Choroid plexus epithelial cell (primary cell): ENCODE measurements around the gene PBX4.

Experiments used
- DNase-seq: peaks from one replicate; pipeline ENCODE4 v3.0.0-alpha.2; 2010; ENCODE audit warnings: low read depth
- H3K4me3 ChIP-seq: 2 replicates; pipeline ENCODE4 v1.5.1; 2011; ENCODE audit warnings: low read depth, mild to moderate bottlenecking, control low read depth, low read length, moderate library complexity
- TF ChIP-seq, protein P1 (sequence below): conservative IDR thresholded peaks from 2 replicates; pipeline ENCODE4 v1.5.1; 2011; ENCODE audit warnings: low read depth, mild to moderate bottlenecking, control low read depth, inconsistent platforms, low read length, moderate library complexity

PBX4 gene

DNA sequence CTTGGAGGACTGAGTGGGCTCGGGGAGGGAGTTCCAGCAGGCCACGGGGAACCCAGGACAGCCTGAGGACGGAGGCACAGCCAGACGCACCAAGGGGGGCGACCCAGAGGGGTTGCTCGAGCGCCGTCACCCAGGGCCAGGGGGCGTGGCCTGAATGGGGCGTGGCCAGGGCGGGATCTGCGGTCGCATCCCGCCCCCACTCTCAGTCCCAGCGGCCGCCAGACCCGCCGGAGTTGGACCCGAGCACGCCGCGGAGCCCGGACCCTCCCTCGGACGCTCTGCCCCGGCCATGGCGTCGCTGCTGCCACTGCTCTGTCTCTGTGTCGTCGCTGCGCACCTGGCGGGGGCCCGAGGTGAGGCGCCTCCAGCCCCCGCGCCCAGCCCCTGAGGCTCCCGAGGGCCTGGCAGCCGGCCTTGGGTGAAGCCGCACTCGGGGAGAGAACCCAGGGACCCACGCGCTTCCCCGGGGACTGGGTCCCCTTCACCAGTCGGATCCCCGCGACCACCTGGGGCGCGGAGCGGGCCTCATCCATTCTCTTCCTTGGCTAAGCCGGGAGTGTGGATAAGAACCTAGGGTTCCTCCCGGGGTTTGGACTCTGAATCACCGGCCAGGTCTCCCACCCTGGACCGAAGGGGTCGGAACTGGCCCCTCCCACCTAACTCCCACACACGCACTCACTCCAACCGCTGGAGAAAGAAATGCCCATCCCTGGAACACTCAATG, 80.3 kb downstream of the PBX4 start, which contains the start of gene CILP2:
TSS of gene CILP2 (plus strand) at position 205 of the 724 bp plus-strand sequence. CDS start at position 290, 85 bp downstream.
- peak within 1 kb of the TSS; percentile 42 for H3K4me3 ChIP-seq
- DNase-seq: no peak
- TF ChIP-seq, protein P1, sequence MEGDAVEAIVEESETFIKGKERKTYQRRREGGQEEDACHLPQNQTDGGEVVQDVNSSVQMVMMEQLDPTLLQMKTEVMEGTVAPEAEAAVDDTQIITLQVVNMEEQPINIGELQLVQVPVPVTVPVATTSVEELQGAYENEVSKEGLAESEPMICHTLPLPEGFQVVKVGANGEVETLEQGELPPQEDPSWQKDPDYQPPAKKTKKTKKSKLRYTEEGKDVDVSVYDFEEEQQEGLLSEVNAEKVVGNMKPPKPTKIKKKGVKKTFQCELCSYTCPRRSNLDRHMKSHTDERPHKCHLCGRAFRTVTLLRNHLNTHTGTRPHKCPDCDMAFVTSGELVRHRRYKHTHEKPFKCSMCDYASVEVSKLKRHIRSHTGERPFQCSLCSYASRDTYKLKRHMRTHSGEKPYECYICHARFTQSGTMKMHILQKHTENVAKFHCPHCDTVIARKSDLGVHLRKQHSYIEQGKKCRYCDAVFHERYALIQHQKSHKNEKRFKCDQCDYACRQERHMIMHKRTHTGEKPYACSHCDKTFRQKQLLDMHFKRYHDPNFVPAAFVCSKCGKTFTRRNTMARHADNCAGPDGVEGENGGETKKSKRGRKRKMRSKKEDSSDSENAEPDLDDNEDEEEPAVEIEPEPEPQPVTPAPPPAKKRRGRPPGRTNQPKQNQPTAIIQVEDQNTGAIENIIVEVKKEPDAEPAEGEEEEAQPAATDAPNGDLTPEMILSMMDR: no peak

DNA sequence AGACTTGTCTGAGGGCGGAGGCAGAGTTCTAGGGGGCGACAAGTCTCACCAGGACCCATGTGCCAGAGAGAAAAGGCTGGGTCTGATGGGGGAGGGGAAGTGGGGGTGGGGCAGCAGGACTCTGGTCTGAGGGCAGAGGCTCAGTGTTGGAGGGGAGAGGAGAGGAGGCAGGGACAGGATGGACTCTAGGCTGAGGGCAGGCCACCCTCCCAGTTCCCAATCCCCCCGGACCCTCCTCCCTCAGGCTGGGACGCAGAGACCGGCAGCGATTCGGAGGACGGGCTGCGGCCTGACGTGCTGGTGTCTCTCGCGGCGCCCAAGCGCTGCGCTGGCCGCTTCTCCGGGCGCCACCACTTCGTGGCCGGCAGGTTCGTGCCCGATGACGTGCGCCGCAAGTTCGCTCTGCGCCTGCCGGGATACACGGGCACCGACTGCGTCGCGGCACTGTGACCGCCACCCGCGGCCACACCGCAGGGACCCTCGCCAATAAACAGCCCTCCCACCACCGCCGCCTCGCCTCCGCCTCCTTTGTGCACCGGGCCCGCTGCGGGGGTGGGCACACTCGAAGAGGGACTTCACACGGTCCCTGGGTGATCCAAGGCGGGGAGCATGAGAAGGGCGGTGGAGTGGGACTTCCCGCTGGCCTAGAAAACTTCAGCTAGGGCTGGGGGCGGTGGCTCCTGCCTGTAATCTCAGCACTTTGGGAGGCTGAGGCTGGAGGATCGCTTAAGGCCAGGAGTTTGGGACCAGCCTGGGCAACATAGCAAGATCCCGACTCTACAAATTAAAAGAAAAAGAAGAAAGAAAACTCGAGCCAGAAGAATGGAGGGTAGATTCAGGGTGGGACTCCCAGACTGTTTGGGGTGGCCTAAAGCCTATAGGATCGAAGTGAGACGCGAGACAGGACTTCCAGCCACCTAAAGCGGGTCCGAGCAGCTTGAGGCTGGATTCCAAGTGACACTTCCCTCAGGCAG, 81.1 kb downstream of the PBX4 start:
- DNase-seq: no peak
- no peak overlapping the region for H3K4me3 ChIP-seq
- TF ChIP-seq, protein P1: no peak

DNA sequence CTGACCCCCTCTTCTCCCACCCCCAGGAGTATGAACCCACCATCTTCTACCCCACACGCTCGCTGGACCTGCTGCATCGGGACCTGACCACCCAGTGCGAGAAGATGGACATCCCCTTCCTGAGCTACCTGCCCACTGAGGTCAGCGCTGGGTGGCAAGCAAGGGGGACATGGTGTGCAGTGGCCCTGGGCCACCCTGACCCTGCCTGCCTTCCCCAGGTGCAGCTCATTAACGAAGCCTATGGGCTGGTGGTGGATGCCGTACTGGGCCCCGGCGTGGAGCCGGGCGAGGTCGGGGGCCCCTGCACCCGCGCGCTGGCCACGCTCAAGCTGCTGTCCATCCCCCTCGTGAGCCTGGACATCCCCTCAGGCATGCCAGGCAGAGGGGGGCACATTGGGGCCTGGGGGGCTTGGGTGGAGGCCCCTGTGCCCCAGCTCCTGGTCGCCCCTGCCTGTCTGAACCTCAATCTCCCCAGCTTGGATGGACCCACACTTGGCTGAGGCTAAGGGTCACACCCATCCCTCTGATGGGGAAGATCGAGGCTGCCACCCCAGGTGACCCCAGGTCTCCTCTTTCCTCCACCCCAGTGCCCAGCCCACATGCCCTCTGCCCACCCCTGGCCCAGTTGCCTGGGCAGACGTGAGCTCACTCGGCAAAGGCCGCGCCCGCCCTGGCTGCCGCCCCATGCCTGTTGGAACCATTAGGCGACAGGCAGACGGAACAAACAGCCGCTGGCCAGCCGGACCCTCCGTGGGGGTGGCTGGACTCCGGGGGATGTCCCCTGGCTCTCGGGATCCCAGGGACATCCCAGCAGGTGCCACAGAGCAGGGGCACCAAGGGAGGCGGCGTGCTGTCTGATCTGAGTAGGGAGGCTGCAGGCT, 82.9 kb downstream of the PBX4 start:
- no peak overlapping the region for H3K4me3 ChIP-seq
- TF ChIP-seq, protein P1: no peak
- no peak for DNase-seq

DNA sequence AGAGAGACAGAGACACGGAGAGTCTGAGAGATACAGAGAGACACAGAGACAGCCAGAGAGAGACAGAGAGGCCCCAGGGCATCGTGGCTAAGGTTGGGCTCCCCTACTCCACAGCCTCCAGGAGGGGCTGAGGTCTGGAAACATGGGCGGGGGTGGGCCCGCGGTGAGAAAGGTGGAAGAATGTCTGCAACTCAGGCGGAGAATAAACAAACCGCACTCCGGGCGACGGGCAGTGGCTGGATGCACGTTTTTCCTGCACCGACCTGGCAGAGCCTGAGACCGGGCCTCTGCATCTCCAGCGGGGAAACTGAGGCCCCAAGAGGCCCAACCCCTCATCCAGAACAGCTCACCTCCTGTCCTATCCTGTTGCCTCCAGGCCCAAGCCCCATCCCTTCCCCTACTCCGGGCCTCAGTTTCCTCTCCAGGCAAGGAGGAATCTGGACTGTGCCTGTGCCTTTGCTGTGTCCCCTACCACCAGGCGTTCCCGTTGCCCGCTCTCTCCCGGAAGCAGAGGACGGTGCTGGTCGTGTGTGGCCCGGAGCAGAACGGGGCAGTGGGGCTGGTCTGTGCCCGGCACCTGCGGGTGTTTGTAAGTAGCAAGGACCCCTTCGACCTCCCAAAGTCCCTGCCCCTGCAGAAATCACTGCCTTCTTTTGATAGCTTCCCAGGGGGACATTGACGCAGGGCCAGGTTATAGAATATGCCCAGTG, 83.8 kb downstream of the PBX4 start:
- no peak for DNase-seq
- H3K4me3 ChIP-seq: no peak overlapping the region
- TF ChIP-seq, protein P1: no peak

DNA sequence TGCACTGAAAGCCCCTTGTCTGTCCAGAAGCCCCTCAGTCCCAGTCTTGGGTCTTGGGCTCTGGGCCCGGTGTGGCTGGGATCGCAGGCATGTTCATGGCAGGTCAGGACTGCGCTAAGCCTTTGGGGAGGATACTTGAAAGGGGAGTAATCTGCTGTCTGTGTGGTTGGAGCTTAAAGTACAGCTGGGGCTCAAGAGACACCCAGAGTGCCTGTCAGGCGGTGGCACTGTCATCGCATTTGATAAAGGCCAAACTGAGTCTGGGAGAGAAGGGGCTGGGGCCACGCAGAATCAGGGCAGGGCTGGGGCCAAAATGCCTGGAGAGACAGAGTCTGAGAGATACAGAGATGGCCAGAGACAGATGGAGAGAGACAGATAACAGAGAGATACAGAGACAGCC, 84.6 kb downstream of the PBX4 start:
- TF ChIP-seq, protein P1: no peak
- H3K4me3 ChIP-seq: no peak overlapping the region
- no peak for DNase-seq
